Omental fat pad (tissue), 4 donors: ENCODE results near the gene RPS15. TPM values are rescaled to one million over a fixed set of nuclear protein-coding genes. Genes with fewer than 3 reads are reported as not detected.

Source experiments
- ATAC-seq: fragments of 150-250 bp; one replicate; pipeline ENCODE4 v1.9.1; 2016; ENCODE audit warnings: mild to moderate bottlenecking, moderate library complexity; ENCODE audit not compliant: low FRiP score
- DNase-seq: peaks from one replicate; pipeline ENCODE4 v3.0.0-alpha.2; 2019; ENCODE audit warnings: low spot score
- CTCF ChIP-seq, 3 donors: fragments of 450-650 bp; IDR thresholded peaks; one replicate each; pipeline ENCODE4 v1.5.1; 2016 to 2017; ENCODE audit warnings: antibody characterized with exemption in 3 of 3, mild to moderate bottlenecking in 3 of 3, moderate library complexity in 2 of 3
- total RNA-seq, 4 donors: library from RNA; depleted of rRNA; stranded (reverse); fragments of >200 nt; gene quantifications; one replicate each; pipeline ENCODE4 v1.1.0, GENCODE V29; 2016

Gene RPS15
- total RNA-seq, 4 donors from 2014 or later = 2,522 to 3,708 (median 2,994) TPM

GRCh38 chr19:1461862-1462261, 23.7 kb downstream of the RPS15 start:
- DNase-seq (no peak), ATAC-seq (no peak)
- TF ChIP-seq CTCF (IDR thresholded peaks at IDR 0.05) = no peak

GRCh38 chr19:1465191-1466016, 27.2 kb downstream of the RPS15 start:
- no peak for ATAC-seq
- TF ChIP-seq CTCF (IDR thresholded peaks at IDR 0.05) = no peak
- no peak for DNase-seq

- ATAC-seq = no peak
- no peak for TF ChIP-seq CTCF (IDR thresholded peaks at IDR 0.05)
- no peak for DNase-seq
These were observed 27.8 kb downstream of the RPS15 start for GRCh38 chr19:1466018-1466460.

- TF ChIP-seq CTCF (IDR thresholded peaks at IDR 0.05) = no peak
- DNase-seq = no peak
- no peak for ATAC-seq
These were observed 28.4 kb downstream of the RPS15 start for GRCh38 chr19:1466461-1467214.

GRCh38 chr19:1467215-1467489, 29.0 kb downstream of the RPS15 start:
- ATAC-seq (no peak), DNase-seq (no peak)
- no peak for TF ChIP-seq CTCF (IDR thresholded peaks at IDR 0.05)

- DNase-seq = no peak
- no peak for TF ChIP-seq CTCF (IDR thresholded peaks at IDR 0.05)
- ATAC-seq = no peak
These were observed 29.5 kb downstream of the RPS15 start for GRCh38 chr19:1467490-1468273.
